Measurements from ENCODE around the gene RMDN2.

DNA sequence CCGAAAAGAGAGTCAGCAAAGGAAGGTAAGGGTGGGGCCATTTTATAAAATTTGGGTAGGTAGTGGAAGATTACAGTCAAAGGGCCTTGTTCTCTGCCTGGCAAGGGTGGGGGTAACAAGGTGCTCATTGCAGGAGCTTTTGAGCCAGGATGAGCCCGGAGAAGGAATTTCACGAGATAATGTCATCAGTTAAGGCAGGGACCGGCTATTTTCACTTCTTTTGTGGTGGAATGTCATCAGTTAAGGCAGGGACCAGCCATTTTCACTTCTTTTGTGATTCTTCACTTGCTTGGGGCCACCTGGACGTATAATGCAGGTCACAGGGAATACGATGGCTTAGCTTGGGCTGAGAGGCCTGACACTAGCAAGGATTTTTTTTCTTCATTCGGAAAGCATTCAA lies 92.7 kb downstream of the RMDN2 start:
- TF ChIP-seq, protein P1, sequence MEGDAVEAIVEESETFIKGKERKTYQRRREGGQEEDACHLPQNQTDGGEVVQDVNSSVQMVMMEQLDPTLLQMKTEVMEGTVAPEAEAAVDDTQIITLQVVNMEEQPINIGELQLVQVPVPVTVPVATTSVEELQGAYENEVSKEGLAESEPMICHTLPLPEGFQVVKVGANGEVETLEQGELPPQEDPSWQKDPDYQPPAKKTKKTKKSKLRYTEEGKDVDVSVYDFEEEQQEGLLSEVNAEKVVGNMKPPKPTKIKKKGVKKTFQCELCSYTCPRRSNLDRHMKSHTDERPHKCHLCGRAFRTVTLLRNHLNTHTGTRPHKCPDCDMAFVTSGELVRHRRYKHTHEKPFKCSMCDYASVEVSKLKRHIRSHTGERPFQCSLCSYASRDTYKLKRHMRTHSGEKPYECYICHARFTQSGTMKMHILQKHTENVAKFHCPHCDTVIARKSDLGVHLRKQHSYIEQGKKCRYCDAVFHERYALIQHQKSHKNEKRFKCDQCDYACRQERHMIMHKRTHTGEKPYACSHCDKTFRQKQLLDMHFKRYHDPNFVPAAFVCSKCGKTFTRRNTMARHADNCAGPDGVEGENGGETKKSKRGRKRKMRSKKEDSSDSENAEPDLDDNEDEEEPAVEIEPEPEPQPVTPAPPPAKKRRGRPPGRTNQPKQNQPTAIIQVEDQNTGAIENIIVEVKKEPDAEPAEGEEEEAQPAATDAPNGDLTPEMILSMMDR (IDR thresholded peaks at IDR 0.05), result no peak
- TF ChIP-seq POLR2A (IDR thresholded peaks at IDR 0.05), result no peak
